Measurements from ENCODE around the gene UMODL1.

UMODL1 gene

DNA sequence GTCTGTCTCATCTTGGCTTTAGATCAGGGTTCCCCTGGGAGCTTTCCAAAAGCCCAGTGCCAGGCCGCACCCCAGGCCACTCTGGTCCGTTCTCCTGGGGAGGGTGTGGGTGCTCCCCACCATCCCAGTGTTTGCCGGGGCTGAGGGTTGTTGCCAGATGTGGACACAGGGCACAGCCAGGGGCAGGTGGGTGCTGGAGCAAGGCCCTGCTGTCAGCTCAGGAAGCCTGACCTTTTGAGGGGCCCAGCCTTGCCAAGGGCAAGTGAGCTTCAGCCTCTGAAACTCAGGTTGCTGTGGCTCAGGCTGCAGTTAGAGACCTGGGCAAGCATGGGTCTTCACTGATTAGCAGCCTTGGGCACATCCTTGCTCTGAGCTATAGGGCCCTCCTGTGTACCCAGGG, 38.1 kb upstream of the UMODL1 start:
- FAIRE-seq (no peak), DNase-seq (ENCODE audit: insufficient read length, low spot score) (no peak)
- TF ChIP-seq POLR2A (IDR thresholded peaks at IDR 0.05; ENCODE audit: low read depth, low read length): no peak

GRCh38 chr21:42036313-42036712, 34.8 kb upstream of the UMODL1 start:
- FAIRE-seq: no peak
- no peak for TF ChIP-seq POLR2A (IDR thresholded peaks at IDR 0.05; ENCODE audit: low read depth, low read length)
- no peak for DNase-seq (ENCODE audit: insufficient read length, low spot score)

GRCh38 chr21:42037516-42037915, 33.6 kb upstream of the UMODL1 start:
- FAIRE-seq (no peak), DNase-seq (ENCODE audit: insufficient read length, low spot score) (no peak)
- TF ChIP-seq POLR2A (IDR thresholded peaks at IDR 0.05; ENCODE audit: low read depth, low read length): no peak

- no peak for FAIRE-seq
- no peak for DNase-seq (ENCODE audit: insufficient read length, low spot score)
- no peak for TF ChIP-seq POLR2A (IDR thresholded peaks at IDR 0.05; ENCODE audit: low read depth, low read length)
Measured at GRCh38 chr21:42037943-42038342, 33.2 kb upstream of the UMODL1 start.

GRCh38 chr21:42038393-42038792, 32.7 kb upstream of the UMODL1 start:
- DNase-seq (ENCODE audit: insufficient read length, low spot score): no peak
- no peak for FAIRE-seq
- no peak for TF ChIP-seq POLR2A (IDR thresholded peaks at IDR 0.05; ENCODE audit: low read depth, low read length)

DNA sequence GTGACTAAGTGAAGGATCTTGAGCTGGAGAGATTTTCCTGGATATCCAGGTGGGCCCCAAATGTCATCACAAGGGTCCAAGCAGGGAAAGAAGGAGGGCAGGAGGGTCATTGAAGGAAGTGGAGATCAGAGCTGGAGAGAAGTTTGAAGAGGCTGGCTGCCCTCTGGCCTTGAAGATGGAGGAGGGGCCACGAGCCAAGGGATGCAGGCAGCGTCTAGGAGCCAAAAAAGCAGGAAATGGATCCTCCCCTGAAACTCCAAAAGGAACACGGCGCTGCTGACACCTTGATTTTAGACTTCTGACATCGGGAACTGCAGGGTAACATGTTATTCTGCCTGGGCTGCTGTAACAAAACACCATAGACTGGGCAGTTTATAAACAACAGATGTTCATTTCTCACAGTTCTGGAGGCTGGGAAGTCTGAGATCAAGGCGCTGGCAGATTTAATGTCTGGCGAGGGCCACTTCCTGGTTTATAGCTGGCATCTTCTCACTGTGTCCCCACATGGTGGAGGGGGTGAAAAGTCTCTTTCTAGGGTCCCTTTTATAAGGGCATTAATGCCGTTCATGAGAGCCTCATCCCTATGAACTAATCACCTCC, 32.2 kb upstream of the UMODL1 start:
- no peak for TF ChIP-seq POLR2A (IDR thresholded peaks at IDR 0.05; ENCODE audit: low read depth, low read length)
- FAIRE-seq: no peak
- DNase-seq (ENCODE audit: insufficient read length, low spot score): no peak

DNA sequence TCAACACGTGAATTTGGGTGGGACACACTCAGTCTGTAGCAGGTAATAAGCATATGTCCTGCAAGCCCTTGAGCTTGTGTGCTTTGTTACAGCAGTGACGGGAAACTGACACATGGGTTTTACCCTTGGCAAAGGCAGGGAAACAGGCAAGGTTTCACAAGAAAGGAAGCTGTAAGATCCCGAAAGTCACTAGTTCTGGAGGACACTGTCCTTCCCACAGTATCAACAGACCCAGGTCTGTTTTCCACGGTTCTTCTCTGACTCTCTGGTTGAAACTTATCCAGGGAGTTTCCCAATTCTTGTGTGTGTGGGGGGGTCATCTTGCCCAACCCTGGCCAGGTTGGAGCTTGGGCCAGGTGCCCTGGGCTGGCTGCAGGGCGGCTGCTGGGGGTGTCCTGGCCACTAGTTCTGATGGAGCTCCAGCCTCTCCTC, 31.6 kb upstream of the UMODL1 start:
- FAIRE-seq: no peak
- DNase-seq (ENCODE audit: insufficient read length, low spot score): no peak
- no peak for TF ChIP-seq POLR2A (IDR thresholded peaks at IDR 0.05; ENCODE audit: low read depth, low read length)

- FAIRE-seq (no peak), DNase-seq (ENCODE audit: insufficient read length, low spot score) (peak; percentile 13)
- TF ChIP-seq POLR2A (IDR thresholded peaks at IDR 0.05; ENCODE audit: low read depth, low read length): no peak
Measured at GRCh38 chr21:42039911-42040351, 31.2 kb upstream of the UMODL1 start.

DNA sequence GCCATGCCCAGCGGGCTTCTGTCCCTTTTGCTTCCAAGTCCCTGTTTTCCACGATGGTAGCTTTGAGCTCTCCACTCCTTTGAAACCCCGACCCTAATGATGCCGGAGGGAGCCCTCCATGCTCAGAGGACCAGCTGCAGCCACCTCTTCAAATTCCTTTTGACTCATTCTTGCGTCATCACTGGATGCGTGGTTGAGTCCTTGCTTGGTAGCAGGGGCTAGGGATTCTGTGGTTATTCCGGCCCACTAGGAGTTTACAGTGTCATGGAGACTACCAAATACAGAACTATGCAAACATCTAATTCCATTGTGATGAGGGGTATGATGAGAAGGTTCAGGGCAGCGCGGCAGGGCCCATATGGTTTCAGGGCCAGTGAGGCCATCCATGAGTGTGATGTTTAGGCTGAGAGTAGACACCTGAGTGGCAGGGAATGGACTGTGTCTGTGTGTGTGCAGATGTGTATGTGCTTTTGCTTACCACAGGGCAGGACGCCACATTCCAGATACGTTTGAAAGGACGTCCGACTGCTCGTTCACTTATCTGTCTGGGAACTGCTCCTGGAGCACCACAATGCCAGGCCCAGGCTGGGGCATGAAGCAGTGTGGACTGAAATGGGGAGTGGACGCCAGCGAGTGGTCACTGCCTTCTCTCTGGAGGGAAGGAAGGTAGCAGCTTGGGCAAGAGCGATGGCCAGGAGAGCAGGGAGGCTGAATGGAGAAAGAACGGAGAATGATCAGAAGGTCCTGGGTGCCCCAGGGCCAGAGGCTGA, 30.5 kb upstream of the UMODL1 start:
- no peak; the same call in 1 of the 2 replicates for TF ChIP-seq POLR2A (IDR thresholded peaks at IDR 0.05; ENCODE audit: low read depth, low read length)
- FAIRE-seq (peak; percentile 36), DNase-seq (ENCODE audit: insufficient read length, low spot score) (peak; percentile 99)

- TF ChIP-seq POLR2A (IDR thresholded peaks at IDR 0.05; ENCODE audit: low read depth, low read length): no peak
- DNase-seq (ENCODE audit: insufficient read length, low spot score) (no peak), FAIRE-seq (no peak)
Measured at GRCh38 chr21:42041246-42041645, 29.9 kb upstream of the UMODL1 start.

DNA sequence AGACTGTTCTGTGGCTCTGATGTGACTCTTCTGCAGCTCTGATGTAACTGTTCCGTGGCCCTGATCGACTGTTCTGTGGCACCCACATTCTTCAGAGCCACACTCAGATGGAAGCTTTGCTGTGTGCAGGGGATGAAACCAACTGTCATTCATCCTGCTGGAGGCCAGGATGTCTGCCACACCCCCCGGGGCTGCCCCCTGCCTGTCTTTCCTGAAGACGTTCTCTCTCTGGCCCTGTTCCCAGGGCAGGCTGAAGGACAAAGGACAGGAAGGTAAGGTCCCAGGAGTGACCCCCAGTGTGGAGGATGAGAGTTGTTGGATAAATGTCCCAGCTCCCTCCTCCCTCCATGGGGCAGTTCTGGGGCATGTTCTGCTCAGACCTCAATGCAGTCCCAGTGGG, 29.4 kb upstream of the UMODL1 start:
- DNase-seq (ENCODE audit: insufficient read length, low spot score) (no peak), FAIRE-seq (no peak)
- no peak for TF ChIP-seq POLR2A (IDR thresholded peaks at IDR 0.05; ENCODE audit: low read depth, low read length)

DNA sequence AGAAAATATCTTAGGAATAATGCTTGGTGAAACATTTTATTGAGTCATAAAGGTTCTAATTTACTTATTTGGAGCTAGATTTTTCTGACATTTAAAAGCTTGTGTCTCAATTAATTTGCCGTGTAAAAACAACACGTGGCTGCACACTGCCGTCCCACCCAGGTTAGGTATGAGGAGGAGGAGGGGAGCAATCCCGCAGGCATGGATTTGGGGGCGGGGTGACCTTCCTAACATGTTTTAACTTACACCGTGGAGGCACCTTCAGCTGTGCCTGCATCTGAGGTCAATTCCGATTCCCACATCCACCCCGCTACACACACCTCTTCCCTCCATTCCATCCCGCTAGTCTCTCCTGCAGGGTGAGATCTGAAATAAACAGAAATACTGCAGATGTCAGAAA, 28.5 kb upstream of the UMODL1 start:
- no peak for DNase-seq (ENCODE audit: insufficient read length, low spot score)
- FAIRE-seq: no peak
- TF ChIP-seq POLR2A (IDR thresholded peaks at IDR 0.05; ENCODE audit: low read depth, low read length): no peak

DNA sequence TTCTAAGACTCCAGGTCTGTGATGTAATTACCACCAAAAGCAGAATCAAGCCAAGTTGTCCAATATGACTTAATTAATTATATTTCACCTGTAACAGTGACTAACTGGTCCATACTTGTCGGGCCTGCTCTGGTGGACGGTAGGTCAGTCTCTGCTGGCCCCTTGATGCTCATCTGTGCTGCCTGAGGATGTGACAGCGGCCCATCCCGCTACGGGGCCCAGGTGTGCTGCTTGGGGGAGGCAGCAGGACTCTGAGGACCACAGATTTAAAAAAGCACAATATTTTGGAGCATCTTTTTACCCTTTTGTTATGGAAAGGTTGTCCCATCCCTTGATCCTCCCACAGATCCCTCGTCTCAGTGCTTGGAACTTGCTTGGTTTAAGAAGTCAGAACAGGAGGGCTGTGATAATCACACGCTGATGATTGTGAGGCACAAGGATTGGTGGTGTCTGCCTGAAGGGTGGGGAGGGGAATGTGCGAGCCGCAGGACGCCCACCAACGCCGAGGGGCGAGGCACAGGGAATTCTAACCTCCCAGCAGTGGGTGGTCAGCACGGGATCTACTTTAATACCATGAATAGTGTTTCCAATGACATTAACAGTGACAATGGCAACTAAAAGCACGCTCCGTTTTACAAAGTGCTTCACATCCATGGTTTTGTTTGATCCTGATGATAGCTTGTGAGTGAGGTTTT, 27.8 kb upstream of the UMODL1 start:
- no peak for FAIRE-seq

DNA sequence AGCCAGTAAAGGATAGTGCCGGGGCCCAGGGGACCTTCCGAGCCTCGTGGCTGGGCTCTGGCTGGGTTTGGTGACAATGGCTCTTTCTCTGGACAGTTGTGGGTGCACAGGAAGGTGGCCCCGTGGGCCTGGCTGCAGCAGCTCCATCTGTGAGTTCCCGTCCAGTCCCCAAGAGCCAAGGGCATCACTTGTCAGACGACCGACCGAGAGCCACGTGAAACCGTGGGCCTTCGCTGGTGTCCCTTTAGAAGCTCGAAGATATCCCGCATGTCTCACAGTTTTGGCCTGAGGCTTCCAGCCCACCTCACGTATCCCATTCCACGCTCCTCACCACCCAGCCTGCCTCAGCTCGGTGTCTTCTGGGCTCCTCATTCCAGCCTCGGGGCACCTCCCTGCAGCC, 27.2 kb upstream of the UMODL1 start:
- no peak for TF ChIP-seq POLR2A (IDR thresholded peaks at IDR 0.05; ENCODE audit: low read depth, low read length)
- DNase-seq (ENCODE audit: insufficient read length, low spot score): no peak
- FAIRE-seq: no peak

More for the DNA sequence above, 27.8 kb upstream of the UMODL1 start:
- TF ChIP-seq POLR2A (IDR thresholded peaks at IDR 0.05; ENCODE audit: low read depth, low read length): no peak
- DNase-seq (ENCODE audit: insufficient read length, low spot score): no peak

Measured in H54 (cell line).